HG03442 (cell line): ENCODE data around the gene PBRM1.
A peak's percentile ranks its signal among the peaks of the same experiment; 100 is the strongest.
"Not testable (repeated sequence)": the region's sequence is repeated elsewhere in the genome, so short reads cannot be mapped to it uniquely, and the experiment has no call there.

Source experiments
- ATAC-seq: cut with Tn5 transposase; IDR thresholded peaks from one replicate; pipeline ENCODE4 v1.9.1; 2021; ENCODE audit warnings: mild to moderate bottlenecking, moderate library complexity; ENCODE audit not compliant: unreplicated experiment

Gene PBRM1

DNA sequence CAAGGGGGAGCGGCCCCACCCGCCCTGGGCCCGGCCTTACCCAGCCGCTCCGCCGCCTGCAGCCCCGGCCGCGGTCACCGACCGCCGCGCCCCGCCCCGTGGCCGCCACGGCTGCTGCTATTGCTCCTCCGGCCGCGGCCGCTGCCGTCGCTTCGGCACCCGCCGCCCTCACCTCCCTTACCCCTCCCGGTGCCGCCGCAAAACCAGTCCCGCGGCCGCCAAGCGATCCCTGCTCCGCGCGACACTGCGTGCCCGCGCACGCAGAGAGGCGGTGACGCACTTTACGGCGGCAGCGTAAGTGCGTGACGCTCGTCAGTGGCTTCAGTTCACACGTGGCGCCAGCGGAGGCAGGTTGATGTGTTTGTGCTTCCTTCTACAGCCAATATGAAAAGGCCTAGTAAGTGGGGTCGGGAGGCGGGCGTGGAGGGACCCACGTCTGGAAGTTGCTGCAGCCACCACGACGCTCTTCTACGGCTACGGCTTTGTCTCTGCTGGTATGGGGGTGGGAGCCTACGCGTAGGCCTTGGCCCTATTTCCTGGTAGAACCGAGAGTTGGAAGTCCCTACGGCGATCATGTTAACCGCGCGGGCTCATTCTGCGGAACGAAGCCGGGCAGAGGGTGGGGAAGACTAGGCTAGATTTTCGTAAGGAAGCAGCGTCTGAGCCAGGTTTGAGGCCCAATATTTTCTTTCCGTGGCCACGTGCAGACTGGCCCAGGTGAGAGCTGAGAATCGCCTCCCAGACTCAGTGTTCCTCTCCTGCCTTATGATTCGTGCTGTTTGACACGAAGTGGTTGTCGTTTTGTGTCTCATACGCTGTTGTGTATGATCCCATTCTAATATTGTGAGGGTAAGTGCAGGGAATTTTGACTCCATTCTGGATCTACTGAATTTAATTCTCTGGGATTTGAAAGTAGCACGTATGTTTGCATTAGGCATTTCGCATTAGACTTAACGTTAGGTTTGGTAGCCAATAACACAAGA, at the start of gene PBRM1, which contains the start of gene GNL3:
Gene PBRM1 (minus strand): TSS at position 205 of the 983 bp plus-strand sequence.
Gene GNL3 (plus strand): TSS at position 324 of the 983 bp plus-strand sequence. CDS start 61 bp downstream, at position 385.
- ATAC-seq: peak; percentile 69

DNA sequence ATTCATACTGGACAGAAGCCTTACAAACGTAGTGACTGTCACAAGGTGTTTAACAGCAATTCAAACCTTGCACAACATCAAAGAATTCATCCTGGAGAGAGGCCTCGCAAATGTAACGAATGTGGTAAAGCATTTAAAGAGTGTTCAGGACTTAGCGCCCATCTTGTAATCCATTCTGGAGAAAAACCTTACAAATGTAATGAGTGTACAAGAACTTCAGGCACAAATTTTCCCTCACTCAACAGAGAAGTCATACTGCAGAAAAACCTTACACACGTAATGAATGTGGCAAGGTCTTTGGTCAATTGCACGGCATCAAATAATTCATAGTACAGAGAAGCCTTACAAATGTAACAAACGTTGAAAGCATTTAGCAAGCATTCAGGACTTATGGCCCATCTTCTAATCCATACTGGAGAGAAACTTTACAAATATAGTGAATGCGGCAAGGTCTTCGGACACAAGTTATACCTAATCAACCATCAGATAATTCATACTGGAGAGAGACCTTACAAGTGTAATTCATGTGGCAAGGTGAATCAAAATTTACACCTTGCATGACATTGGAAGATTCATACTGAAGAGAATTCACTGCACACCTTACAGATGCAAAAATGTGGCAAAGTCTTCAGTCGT, 47.7 kb upstream of the PBRM1 start:
- no peak for ATAC-seq

DNA sequence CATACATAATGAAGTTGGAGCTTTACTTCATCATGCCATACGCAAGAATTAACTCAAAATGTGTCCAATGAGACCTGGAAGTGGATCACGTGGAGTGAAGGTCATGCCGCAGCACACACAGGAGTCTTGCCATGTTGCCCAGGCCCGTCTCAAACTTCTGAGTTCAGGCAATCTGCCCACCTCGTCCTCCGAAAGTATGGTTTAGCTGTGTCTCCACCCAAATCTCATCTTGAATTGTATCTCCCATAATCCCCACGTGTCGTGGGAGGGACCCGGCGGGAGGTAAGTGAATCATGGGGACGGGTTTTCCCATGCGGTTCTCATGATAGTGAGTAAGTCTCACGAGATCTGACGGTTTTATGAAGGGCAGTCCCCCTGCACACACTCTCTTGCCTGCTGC, 45.9 kb upstream of the PBRM1 start:
- ATAC-seq: no peak

DNA sequence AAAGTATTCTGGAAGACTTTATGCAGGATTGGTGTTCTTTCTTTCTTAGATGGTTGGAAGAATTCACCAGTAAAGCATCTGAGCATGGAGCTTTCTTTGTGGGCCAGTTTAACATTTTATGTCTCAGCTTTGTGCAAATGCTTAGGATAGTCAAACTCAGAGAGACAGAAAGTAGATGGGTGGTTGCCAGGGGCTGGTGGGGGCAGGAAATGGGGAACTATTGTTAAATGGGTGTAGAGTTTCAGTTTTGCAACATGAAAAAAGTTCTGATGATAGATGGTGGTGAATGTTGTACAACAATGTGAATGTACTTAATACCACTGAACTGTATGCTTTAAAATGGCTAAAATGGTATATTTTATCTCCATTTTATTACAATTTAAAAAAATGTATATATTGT, 45.0 kb upstream of the PBRM1 start:
- no peak for ATAC-seq

DNA sequence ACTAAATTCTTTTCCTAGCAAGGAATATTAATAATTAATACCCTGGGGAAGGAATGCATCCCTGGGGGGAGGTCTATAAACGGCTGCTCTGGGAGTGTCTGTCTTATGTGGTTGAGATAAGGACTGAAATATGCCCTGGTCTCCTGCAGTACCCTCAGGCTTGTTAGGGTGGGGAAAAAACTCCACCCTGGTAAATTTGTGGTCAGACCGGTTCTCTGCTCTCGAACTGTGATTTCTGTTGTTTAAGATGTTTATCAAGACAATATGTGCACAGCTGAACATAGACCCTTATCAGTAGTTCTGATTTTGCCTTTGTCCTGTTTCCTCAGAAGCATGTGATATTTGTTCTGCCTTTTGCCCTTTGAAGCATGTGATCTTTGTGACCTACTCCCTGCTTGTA, 43.0 kb upstream of the PBRM1 start:
- not testable (repeated sequence) for ATAC-seq

GRCh38 chr3:52724511-52724910, 38.8 kb upstream of the PBRM1 start:
- ATAC-seq: no peak

- no peak for ATAC-seq
Measured at GRCh38 chr3:52723935-52724334, 38.2 kb upstream of the PBRM1 start.

DNA sequence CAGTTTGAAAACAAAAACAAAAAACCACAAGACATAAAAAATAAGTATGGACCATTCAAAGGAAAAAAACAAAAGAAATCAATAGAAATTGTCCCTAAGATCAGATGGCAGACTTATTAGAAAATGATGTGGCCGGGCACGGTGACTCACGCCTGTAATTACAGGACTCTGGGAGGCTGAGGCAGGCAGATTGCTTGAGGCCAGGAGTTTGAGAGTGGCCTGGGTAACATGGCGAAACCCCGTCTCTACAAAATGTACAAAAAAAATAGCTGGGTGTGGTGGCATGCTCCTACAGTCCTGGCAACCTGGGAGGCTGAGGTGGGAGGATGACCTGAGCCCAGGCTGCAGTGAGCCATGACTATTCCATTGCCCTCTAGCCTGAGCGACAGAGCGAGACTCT, 36.8 kb upstream of the PBRM1 start:
- no peak for ATAC-seq

GRCh38 chr3:52721730-52722008, 36.0 kb upstream of the PBRM1 start:
- no peak for ATAC-seq

GRCh38 chr3:52721002-52721729, 35.5 kb upstream of the PBRM1 start:
- no peak for ATAC-seq

GRCh38 chr3:52719618-52720017, 33.9 kb upstream of the PBRM1 start:
- no peak for ATAC-seq

DNA sequence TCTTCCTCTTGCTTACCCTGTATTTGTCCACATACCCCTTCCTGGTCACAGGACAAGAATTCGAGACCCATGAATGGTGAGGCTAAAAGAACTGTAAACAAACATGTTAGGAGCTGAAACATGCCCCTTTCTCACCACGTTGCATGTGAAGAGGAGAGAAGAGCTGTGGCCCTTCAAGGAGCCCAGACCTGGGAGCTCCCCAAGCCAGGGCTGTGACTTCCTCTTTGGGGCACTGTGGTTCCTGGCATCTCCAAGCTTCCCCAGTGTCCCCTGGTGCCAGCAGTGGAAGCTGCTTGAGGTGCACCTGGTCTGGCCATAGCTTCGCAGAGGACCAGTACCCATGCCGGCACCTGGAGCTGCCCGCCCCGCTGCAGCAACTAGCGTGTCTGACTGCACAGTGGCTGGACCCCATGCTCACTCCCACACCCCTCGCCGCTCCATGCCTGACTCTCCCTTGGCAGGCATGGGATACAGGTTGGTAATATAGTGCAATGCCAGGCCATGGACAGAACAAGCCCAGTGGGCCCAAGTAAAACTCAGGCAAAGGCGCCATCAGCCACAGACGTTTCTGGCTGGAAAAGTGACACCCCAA, 30.1 kb upstream of the PBRM1 start:
- no peak for ATAC-seq

- ATAC-seq: no peak
Measured at GRCh38 chr3:52714335-52715302, 28.9 kb upstream of the PBRM1 start.

- ATAC-seq: no peak
Measured at GRCh38 chr3:52712291-52713212, 26.8 kb upstream of the PBRM1 start.

DNA sequence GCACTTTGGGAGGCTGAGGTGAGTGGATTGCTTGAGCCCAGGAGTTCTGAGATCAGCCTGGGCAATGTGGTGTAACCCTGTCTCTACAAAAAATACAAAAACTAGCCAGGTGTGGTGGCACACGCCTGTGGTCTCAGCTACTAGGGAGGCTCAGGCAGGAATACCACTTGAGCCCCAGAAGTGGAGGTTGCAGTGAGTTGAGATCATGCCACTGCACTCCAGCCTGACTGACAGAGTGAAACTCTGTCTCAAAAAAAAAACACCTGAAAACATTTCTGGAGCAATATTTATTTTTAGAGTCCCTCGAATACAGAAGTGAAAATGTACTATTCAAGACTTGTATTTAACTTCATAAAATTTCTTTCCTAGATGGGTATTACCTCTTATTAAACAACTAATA, 24.8 kb upstream of the PBRM1 start:
- ATAC-seq: no peak

GRCh38 chr3:52707585-52707984, 21.9 kb upstream of the PBRM1 start:
- no peak for ATAC-seq

- peak; percentile 73 for ATAC-seq
Measured at GRCh38 chr3:52705688-52706686, 20.3 kb upstream of the PBRM1 start, which contains the start of the genes GLT8D1 and SPCS1. GLT8D1 (minus strand) TSS chr3:52705791; CDS start chr3:52700460, 5,331 bp downstream. SPCS1 (plus strand) TSS chr3:52706106; CDS start chr3:52706247, 141 bp downstream.

- no peak for ATAC-seq
Measured at GRCh38 chr3:52705438-52705687, 19.6 kb upstream of the PBRM1 start.
